ENCODE measurements around the gene FOXP1. TPM values are rescaled to one million over a fixed set of nuclear protein-coding genes. Genes with fewer than 3 reads are reported as not detected.

FOXP1 gene
- total RNA-seq, 1 experiment from 2014 or later = 2.9 TPM

GRCh38 chr3:71317749-71318457 lies 265.6 kb downstream of the FOXP1 start:
- ChIA-PET POLR2A (no interaction called here), CTCF (no interaction called here)
- Histone ChIP-seq H3K27ac (ENCODE audit: low read length) (no peak overlapping the region), H3K27me3 (ENCODE audit: control insufficient read depth, insufficient read depth, low read length) (no peaks in the 10 kb centered on the region), H3K4me1 (ENCODE audit: control insufficient read depth, insufficient read depth, low read length) (no peaks in the 10 kb centered on the region), H3K36me3 (ENCODE audit: control insufficient read depth, insufficient read depth, low read length) (no peaks in the 10 kb centered on the region), H3K4me3 (ENCODE audit: low read depth in 2 of 2, low read length in 2 of 2) (no peak overlapping the region), H3K9me3 (ENCODE audit: control insufficient read depth, insufficient read depth, low read depth, low read length) (no peaks in the 10 kb centered on the region)
- DNase-seq (ENCODE audit: low read depth, low spot score) (no peak), ATAC-seq (no peak)
- in situ Hi-C loops (cut with HindIII; ENCODE audit: low pct_unique_long_range_greater_than_20kb, low sequenced_read_pairs) = no loop called here
- BruUV-seq (replicated peaks) = no TSS peak
- intact Hi-C loops (cut with micrococcal nuclease; ENCODE audit: unreplicated experiment) = no loop called here
- no peak for TF ChIP-seq POLR2AphosphoS5 (IDR thresholded peaks at IDR 0.05; ENCODE audit: low read depth, low read length)
- no peak for TF ChIP-seq TCF7L2 (IDR thresholded peaks at IDR 0.05; ENCODE audit: low read depth, low read length)
- TF ChIP-seq REST (IDR thresholded peaks at IDR 0.05; ENCODE audit: insufficient read depth in 1 of 2, low read depth in 2 of 2, low read length in 1 of 2) = no peak
- no peak for TF ChIP-seq SIN3A (IDR thresholded peaks at IDR 0.05; ENCODE audit: borderline replicate concordance, insufficient read depth, low read depth, low read length)
- TF ChIP-seq CTCF (IDR thresholded peaks at IDR 0.05) = no peak

GRCh38 chr3:71317140-71317539 lies 266.4 kb downstream of the FOXP1 start:
- ChIA-PET POLR2A (no interaction called here), CTCF (interaction anchor here (0.7 kb wide), 1 partner anchor 139 kb away, joined by 5 read pairs; no protein-coding TSS in a partner anchor)
- Histone ChIP-seq H3K27me3 (ENCODE audit: control insufficient read depth, insufficient read depth, low read length) (no peaks in the 10 kb centered on the region), H3K9me3 (ENCODE audit: control insufficient read depth, insufficient read depth, low read depth, low read length) (no peaks in the 10 kb centered on the region), H3K4me3 (ENCODE audit: low read depth in 2 of 2, low read length in 2 of 2) (no peak overlapping the region), H3K36me3 (ENCODE audit: control insufficient read depth, insufficient read depth, low read length) (no peaks in the 10 kb centered on the region), H3K4me1 (ENCODE audit: control insufficient read depth, insufficient read depth, low read length) (no peaks in the 10 kb centered on the region), H3K27ac (ENCODE audit: low read length) (no peak overlapping the region)
- intact Hi-C loops (cut with micrococcal nuclease; ENCODE audit: unreplicated experiment) = no loop called here
- ATAC-seq (no peak), DNase-seq (ENCODE audit: low read depth, low spot score) (no peak)
- BruUV-seq (replicated peaks) = no TSS peak
- TF ChIP-seq POLR2AphosphoS5 (IDR thresholded peaks at IDR 0.05; ENCODE audit: low read depth, low read length) (no peak), REST (IDR thresholded peaks at IDR 0.05; ENCODE audit: insufficient read depth in 1 of 2, low read depth in 2 of 2, low read length in 1 of 2) (no peak), CTCF (IDR thresholded peaks at IDR 0.05) (no peak), TCF7L2 (IDR thresholded peaks at IDR 0.05; ENCODE audit: low read depth, low read length) (no peak), SIN3A (IDR thresholded peaks at IDR 0.05; ENCODE audit: borderline replicate concordance, insufficient read depth, low read depth, low read length) (no peak)
- in situ Hi-C loops (cut with HindIII; ENCODE audit: low pct_unique_long_range_greater_than_20kb, low sequenced_read_pairs) = no loop called here

Data from Panc1 (cell line).